RWPE1 (cell line): Measurements from ENCODE around the gene CYB561D2.

Source experiments
- CTCF ChIA-PET: fragments of 350-600 bp; sonication (Branson Sonifier 250); formaldehyde crosslinking; extraction: SDS; loops from one replicate; lab custom pipeline; 2021; lab: Yijun Ruan, JAX
- POLR2A ChIA-PET: fragments of 400-600 bp; formaldehyde crosslinking; extraction: SDS; loops from one replicate; lab custom pipeline; 2020; ENCODE audit warnings: antibody characterized with exemption; ENCODE audit not compliant: low non-redundant PET; lab: Yijun Ruan, JAX
- DNase-seq: peaks from one replicate; pipeline ENCODE4 v3.0.0; 2012; ENCODE audit warnings: low spot score
- H3K27ac ChIP-seq: fragments of 450-650 bp; 2 replicates; pipeline ENCODE4 v1.5.1; 2017
- TF ChIP-seq, protein P1 (sequence below): fragments of 450-650 bp; conservative IDR thresholded peaks from 2 replicates; pipeline ENCODE4 v1.5.1; 2017; ENCODE audit warnings: low read depth, mild to moderate bottlenecking

CYB561D2 gene

DNA sequence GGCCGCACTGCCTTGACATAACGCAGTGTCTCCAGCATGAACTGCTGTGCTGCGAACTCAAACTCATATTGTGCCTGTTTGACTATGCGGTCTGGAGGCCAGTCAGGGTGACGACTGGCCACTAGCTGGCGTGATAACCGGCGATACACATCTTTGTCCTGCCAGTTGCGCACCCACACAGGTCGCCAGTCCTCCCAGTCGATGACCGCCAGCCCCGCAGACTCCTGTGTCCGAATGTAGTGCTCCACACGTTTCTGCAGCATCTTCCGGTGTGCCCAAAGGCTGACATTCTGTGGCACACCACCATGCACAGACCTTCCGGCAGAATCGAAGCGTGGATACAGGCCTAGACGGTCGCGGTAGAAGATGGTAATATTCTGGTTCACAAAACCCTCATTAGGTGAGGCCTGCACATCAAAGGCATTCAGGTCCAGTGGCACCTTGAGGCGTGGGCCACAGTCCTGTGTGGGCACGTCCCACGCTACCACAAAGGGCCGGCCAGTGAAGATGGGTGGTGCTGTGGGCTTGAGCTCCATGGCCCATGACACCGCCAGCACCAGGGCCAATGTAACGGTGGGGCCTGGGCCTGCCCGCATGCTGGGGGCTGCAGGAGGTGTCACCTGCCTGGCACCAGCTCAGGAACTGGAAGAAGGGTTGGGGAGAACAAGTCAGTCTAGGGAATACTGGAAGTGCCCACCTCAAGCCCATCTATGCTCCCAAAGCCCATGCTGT lies 30.6 kb upstream of the CYB561D2 start:
- DNase-seq = no peak
- ChIA-PET POLR2A (no interaction called here), CTCF (no interaction called here)
- H3K27ac ChIP-seq = peak overlapping the region; percentile 97
- TF ChIP-seq, protein P1, sequence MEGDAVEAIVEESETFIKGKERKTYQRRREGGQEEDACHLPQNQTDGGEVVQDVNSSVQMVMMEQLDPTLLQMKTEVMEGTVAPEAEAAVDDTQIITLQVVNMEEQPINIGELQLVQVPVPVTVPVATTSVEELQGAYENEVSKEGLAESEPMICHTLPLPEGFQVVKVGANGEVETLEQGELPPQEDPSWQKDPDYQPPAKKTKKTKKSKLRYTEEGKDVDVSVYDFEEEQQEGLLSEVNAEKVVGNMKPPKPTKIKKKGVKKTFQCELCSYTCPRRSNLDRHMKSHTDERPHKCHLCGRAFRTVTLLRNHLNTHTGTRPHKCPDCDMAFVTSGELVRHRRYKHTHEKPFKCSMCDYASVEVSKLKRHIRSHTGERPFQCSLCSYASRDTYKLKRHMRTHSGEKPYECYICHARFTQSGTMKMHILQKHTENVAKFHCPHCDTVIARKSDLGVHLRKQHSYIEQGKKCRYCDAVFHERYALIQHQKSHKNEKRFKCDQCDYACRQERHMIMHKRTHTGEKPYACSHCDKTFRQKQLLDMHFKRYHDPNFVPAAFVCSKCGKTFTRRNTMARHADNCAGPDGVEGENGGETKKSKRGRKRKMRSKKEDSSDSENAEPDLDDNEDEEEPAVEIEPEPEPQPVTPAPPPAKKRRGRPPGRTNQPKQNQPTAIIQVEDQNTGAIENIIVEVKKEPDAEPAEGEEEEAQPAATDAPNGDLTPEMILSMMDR = no peak

GRCh38 chr3:50320853-50321335 lies 29.8 kb upstream of the CYB561D2 start:
- CTCF ChIA-PET = interaction anchor here (0.7 kb wide), 1 partner anchor 21 kb away, joined by 4 read pairs; no protein-coding TSS in a partner anchor
- TF ChIP-seq, protein P1 = no peak
- H3K27ac ChIP-seq = peak overlapping the region; percentile 97
- POLR2A ChIA-PET = no interaction called here
- peak; percentile 56 for DNase-seq

DNA sequence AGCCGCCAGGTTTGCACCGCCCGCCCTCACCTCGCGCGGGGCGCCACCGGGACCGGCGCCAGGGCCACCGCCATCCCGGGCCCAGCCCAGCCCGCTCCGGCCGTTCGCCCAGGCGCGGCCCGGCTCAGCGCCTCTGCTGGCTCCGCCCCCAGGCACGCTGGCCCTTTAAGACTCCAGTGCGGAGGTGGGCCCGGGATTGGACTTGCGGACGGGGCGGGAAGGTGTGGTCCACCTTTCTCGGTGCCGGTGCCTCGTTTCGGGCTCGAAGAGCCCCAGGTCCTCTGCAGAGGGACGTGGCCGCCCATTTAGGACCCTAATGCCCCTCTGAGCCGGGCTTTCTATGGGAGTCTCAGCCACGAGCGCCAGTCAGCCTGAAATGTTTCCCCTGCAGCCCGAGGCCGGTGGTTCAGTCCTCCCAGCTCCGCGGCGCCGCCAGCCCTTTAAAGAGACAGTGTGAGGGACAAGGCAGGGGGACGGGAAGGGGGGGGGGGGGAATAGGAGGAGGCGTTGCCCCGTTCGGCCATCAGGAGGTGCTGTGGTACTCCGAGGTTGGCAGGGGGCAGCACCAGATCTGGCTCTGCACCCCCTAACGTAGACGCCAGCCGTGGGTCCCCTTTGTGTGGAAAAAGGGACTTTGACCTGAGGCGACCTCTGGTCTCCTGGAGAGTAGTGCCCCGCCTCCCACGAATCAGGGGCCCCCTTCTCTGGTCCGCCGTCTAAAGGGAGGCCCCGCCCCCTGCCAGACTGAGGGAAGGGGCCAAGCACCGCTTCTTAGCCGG lies 29.1 kb upstream of the CYB561D2 start:
- CTCF ChIA-PET = interaction anchor here (0.7 kb wide), 1 partner anchor 22 kb away, joined by 4 read pairs; no protein-coding TSS in a partner anchor
- H3K27ac ChIP-seq = peak overlapping the region; percentile 97
- TF ChIP-seq, protein P1 = peak; percentile 70
- DNase-seq = peak; percentile 78
- POLR2A ChIA-PET = interaction anchor here (0.6 kb wide), 1 partner anchor 24 kb away, joined by 3 read pairs; no protein-coding TSS in a partner anchor

DNA sequence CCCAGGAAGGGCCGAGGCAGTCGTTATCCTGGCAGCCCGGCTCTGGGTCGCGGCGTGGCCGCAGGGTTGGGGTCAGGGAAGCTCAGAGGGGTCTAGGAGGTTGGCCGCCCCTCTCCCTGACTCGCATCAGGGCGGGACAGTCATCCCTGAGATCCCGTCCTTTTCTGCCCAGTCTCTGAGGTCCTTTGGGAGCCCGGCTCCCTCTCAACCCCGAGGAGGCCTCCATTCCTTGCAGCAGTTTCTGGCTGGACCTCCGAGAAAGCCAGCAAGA lies 28.6 kb upstream of the CYB561D2 start:
- no peak for DNase-seq
- ChIA-PET CTCF (no interaction called here), POLR2A (interaction anchor here (0.6 kb wide), 1 partner anchor 23 kb away, joined by 3 read pairs; no protein-coding TSS in a partner anchor)
- H3K27ac ChIP-seq = peak overlapping the region; percentile 97
- TF ChIP-seq, protein P1 = no peak

DNA sequence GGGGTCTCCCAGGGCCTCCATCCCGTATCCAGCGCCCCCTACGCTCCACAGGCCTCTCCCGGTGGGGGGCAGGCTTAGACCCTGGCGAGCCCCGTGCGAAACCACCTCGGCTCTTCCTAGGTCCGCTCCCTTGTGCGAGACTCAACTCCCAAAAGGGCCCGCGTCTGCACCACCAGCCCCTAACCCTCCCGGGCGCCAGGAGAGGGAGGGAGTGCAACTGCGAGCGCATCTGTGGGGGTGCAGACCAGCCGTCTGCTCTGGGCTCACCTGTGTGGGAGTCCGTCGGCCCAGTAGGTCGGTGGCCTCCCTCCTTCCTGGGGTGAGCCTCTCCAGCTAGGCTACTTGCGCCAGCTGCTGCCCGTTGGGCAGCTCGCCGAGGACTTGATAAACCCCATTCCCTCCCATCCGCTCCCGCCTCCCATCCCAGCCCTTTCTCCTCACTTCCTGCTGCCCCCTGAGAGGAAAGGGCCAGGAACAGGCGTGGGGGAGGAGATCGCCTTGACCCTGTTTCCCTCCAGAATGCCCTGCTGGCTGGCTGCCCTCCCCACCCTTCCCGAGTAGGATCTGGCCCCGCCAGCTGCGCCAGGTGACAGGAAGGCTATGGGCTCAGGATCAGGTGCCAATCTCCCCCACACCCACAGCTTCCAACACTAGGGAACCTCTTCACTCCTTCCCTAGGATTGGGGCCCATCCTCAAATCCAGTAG lies 28.1 kb upstream of the CYB561D2 start, which contains the start of gene HYAL2:
TSS of gene HYAL2 (minus strand) at position 360 of the 706 bp plus-strand sequence. CDS start 2,256 bp downstream, outside the sequence.
- H3K27ac ChIP-seq = peak within 1 kb of the TSS; percentile 97
- ChIA-PET POLR2A (no interaction called here), CTCF (no interaction called here)
- no peak for DNase-seq
- TF ChIP-seq, protein P1 = no peak

DNA sequence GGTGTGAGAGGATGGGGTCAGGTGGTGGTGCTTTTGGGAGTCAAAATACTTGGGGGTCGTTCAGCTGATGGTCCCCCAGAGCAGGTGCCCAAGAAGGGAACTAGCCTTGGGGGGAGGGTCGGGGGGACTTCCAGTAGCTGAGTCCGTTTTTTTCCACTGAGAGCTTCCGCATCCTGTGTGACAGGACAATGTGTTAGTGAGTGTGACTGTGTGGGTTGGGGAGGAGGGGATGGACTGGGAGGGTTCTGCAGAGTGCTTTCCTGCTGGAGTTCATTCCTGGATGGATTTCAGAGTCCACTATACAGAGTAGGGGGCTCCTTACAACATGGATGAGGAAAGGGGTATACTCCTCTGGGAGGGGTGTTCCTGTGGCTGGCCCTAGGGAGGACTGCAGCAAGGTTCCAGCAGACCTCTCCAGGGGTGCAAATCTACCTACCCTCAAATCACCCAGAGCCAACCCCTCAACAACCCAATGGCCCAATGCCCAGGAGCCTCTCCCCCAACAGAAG lies 27.5 kb upstream of the CYB561D2 start:
- ChIA-PET POLR2A (no interaction called here), CTCF (no interaction called here)
- no peak for DNase-seq
- peak overlapping the region; percentile 97 for H3K27ac ChIP-seq
- TF ChIP-seq, protein P1 = no peak
